Measurements from ENCODE around the gene GINS2.

- TF ChIP-seq CTCF (IDR thresholded peaks at IDR 0.05) (no peak), POLR2A (IDR thresholded peaks at IDR 0.05) (no peak)
Observed at GRCh38 chr16:85643631-85644030, 45.1 kb downstream of the GINS2 start.
